Ishikawa (cell line): ENCODE measurements around the gene HIGD1A.

Experiments
- CEBPB ChIP-seq: IDR thresholded peaks from 2 replicates; pipeline ENCODE4 v1.6.1; 2012
- CREB1 ChIP-seq: IDR thresholded peaks from 2 replicates; pipeline ENCODE4 v1.6.1; 2012; ENCODE audit warnings: low read depth
- EGR1 ChIP-seq: IDR thresholded peaks from 2 replicates; pipeline ENCODE4 v1.6.1; 2012
- EP300 ChIP-seq: IDR thresholded peaks from 2 replicates; pipeline ENCODE4 v1.6.1; 2012; ENCODE audit warnings: borderline replicate concordance
- FOXM1 ChIP-seq: IDR thresholded peaks from 2 replicates; pipeline ENCODE4 v1.6.1; 2012; ENCODE audit warnings: low read depth, borderline replicate concordance
- NFIC ChIP-seq: IDR thresholded peaks from 2 replicates; pipeline ENCODE4 v1.6.1; 2012
- RAD21 ChIP-seq: IDR thresholded peaks from 2 replicates; pipeline ENCODE4 v1.6.1; 2012; ENCODE audit warnings: low read depth
- REST ChIP-seq: IDR thresholded peaks from 2 replicates; pipeline ENCODE4 v1.6.1; 2012; ENCODE audit warnings: low read depth, mild to moderate bottlenecking
- TAF1 ChIP-seq: IDR thresholded peaks from 2 replicates; pipeline ENCODE4 v1.6.1; 2012; ENCODE audit warnings: low read depth, mild to moderate bottlenecking
- TCF12 ChIP-seq: IDR thresholded peaks from 2 replicates; pipeline ENCODE4 v1.6.1; 2012; ENCODE audit warnings: low read depth
- TEAD4 ChIP-seq: IDR thresholded peaks from 2 replicates; pipeline ENCODE4 v1.6.1; 2012
- YY1 ChIP-seq: IDR thresholded peaks from 2 replicates; pipeline ENCODE4 v1.6.1; 2012; ENCODE audit warnings: low read depth
- TF ChIP-seq, protein P1 (sequence below): IDR thresholded peaks from 2 replicates; pipeline ENCODE4 v1.6.1; 2012
- TF ChIP-seq, protein P2 (sequence below): IDR thresholded peaks from 2 replicates; pipeline ENCODE4 v1.6.1; 2012

DNA sequence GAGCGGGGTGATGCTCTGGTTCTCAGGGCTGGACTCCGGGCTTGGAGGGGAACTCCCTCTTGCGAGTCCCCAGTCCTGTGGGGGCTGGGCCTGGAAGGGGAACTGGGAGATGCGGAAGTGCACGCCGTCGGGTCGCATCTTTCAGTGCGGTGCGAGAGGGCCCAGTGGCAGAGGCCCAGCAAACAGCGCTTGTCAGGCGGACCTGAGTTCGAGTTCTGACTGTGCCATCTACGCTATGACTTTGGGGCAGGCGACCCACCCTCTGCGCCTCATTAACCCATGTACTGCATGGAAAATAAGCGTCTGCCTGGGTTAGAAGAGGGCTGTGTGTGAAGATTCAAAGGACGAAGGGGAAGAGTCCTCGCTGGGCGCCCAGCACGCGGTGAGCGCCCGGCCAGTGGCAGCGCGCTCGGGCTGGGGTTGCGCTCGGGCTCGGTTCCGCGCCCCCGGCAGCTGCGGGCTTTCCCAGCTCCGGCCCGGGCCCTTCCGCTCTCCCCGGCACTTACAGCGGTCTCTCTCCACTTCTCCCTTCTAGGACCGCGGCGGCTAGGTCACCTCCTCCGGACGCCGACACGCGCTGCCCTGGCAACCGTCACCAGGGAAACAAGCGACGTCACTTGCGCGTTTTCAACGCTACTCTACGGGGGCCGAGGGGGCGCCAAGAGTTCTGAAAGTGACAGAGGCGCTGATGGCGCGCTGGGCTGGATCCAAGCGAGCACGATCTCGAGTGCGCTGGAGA, 31.5 kb downstream of the HIGD1A start, which contains the start of gene CCDC13:
- TF ChIP-seq EP300, result no peak
- no peak for TF ChIP-seq RAD21
- no peak for TF ChIP-seq CEBPB
- peak; percentile 78 for TF ChIP-seq CREB1
- TF ChIP-seq TEAD4, result no peak
- TF ChIP-seq TAF1, result no peak
- TF ChIP-seq EGR1, result no peak
- TF ChIP-seq, protein P1, sequence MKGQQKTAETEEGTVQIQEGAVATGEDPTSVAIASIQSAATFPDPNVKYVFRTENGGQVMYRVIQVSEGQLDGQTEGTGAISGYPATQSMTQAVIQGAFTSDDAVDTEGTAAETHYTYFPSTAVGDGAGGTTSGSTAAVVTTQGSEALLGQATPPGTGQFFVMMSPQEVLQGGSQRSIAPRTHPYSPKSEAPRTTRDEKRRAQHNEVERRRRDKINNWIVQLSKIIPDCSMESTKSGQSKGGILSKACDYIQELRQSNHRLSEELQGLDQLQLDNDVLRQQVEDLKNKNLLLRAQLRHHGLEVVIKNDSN, result no peak
- TF ChIP-seq REST, result no peak
- TF ChIP-seq, protein P2, sequence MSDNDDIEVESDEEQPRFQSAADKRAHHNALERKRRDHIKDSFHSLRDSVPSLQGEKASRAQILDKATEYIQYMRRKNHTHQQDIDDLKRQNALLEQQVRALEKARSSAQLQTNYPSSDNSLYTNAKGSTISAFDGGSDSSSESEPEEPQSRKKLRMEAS, result peak; percentile 79
- no peak for TF ChIP-seq NFIC
- TF ChIP-seq FOXM1, result peak; percentile 57; the same call in 1 of the 2 replicates
- TF ChIP-seq YY1, result no peak
- TF ChIP-seq TCF12, result no peak
